Mesothelial cell of epicardium (in vitro differentiated cells): ENCODE results near the gene SLC22A15. TPM values are rescaled to one million over a fixed set of nuclear protein-coding genes. Genes with fewer than 3 reads are reported as not detected.

ENCODE experiments used
- DNase-seq, 2 experiments: peaks; one replicate each; pipeline ENCODE4 v3.0.0; 2021; ENCODE audit warnings: low spot score in 2 of 2; ENCODE audit not compliant: unreplicated experiment in 2 of 2
- H3K27ac Mint-ChIP-seq: 2 replicates; pipeline ENCODE4 v1.8.0; 2021; ENCODE audit warnings: mixed read lengths
- H3K27me3 Mint-ChIP-seq: 2 replicates; pipeline ENCODE4 v1.8.0; 2021; ENCODE audit warnings: low read depth, mixed read lengths
- H3K36me3 Mint-ChIP-seq: 2 replicates; pipeline ENCODE4 v1.8.0; 2021; ENCODE audit warnings: mixed read lengths
- H3K4me1 Mint-ChIP-seq: 2 replicates; pipeline ENCODE4 v1.8.0; 2021; ENCODE audit warnings: mixed read lengths
- H3K4me3 Mint-ChIP-seq: 2 replicates; pipeline ENCODE4 v1.8.0; 2021; ENCODE audit warnings: mild to moderate bottlenecking, moderate library complexity, mixed read lengths
- H3K9me3 Mint-ChIP-seq: 2 replicates; pipeline ENCODE4 v1.8.0; 2021; ENCODE audit warnings: mixed read lengths
- CTCF ChIP-seq: fragments of 200-600 bp; sonication (generic); IDR thresholded peaks from one replicate; pipeline ENCODE4 v1.5.0; 2021; ENCODE audit warnings: antibody characterized with exemption; ENCODE audit not compliant: unreplicated experiment
- total RNA-seq: library from RNA; stranded (reverse); gene quantifications from 3 replicates; pipeline ENCODE4 v1.2.1, GENCODE V29; 2021

The SLC22A15 gene
- total RNA-seq, 1 donor from 2014 or later, result 10.1 TPM

- no peak for TF ChIP-seq CTCF
- H3K4me3 Mint-ChIP-seq, result no peak overlapping the region
- no peak for DNase-seq
- no peaks in the 10 kb centered on the region for H3K27me3 Mint-ChIP-seq
- no peaks in the 10 kb centered on the region for H3K9me3 Mint-ChIP-seq
- no peaks in the 10 kb centered on the region for H3K4me1 Mint-ChIP-seq
- peaks cover 8% of the 10 kb centered on the region for H3K36me3 Mint-ChIP-seq
- H3K27ac Mint-ChIP-seq, result no peak overlapping the region
Observed at GRCh38 chr1:116075575-116075974, 99.3 kb downstream of the SLC22A15 start.

DNA sequence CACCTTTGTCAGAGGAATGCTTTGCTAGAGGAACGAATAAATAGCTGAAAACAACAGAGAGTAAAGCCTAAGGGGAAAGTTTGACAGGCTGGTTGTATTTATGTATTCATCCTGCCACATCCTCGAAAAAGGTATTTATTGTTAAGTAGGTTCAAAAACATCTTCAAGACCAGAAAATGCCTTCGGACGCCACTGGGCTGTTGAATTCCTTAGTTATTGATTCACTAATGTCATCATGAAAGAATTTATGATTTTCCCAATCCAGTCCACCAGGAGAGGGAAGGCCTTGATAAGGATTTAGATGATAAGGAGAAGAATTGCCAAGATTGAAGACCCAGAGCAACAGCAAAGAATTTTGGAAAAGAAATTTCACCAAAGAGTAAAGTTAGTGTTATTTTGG, 99.7 kb downstream of the SLC22A15 start:
- no peak for TF ChIP-seq CTCF
- no peak overlapping the region for H3K27ac Mint-ChIP-seq
- H3K27me3 Mint-ChIP-seq, result no peaks in the 10 kb centered on the region
- H3K4me3 Mint-ChIP-seq, result no peak overlapping the region
- no peaks in the 10 kb centered on the region for H3K4me1 Mint-ChIP-seq
- peaks cover 8% of the 10 kb centered on the region for H3K36me3 Mint-ChIP-seq
- H3K9me3 Mint-ChIP-seq, result no peaks in the 10 kb centered on the region
- DNase-seq, result no peak

DNA sequence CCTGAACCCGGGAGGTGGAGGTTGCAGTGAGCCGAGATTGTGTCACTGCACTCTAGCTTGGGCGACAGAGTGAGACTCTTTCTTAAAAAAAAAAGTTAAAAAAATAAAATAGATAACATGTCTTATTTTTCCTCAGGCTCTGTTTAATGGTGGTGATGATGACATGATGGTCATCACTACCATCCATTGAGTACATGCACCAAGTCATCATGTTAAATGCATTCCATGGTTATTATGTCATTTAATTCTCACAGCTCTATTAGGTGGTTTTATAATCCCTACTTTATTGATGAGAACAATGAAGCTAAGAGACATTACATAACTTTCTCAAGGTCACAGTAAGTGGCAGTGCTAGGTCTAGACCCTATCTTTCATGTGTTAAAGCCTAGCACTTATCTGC, 100.5 kb downstream of the SLC22A15 start:
- Mint-ChIP-seq H3K4me1 (no peaks in the 10 kb centered on the region), H3K36me3 (peaks cover 7% of the 10 kb centered on the region), H3K9me3 (no peaks in the 10 kb centered on the region), H3K27ac (no peak overlapping the region), H3K27me3 (no peaks in the 10 kb centered on the region), H3K4me3 (no peak overlapping the region)
- no peak for TF ChIP-seq CTCF
- DNase-seq, result no peak

DNA sequence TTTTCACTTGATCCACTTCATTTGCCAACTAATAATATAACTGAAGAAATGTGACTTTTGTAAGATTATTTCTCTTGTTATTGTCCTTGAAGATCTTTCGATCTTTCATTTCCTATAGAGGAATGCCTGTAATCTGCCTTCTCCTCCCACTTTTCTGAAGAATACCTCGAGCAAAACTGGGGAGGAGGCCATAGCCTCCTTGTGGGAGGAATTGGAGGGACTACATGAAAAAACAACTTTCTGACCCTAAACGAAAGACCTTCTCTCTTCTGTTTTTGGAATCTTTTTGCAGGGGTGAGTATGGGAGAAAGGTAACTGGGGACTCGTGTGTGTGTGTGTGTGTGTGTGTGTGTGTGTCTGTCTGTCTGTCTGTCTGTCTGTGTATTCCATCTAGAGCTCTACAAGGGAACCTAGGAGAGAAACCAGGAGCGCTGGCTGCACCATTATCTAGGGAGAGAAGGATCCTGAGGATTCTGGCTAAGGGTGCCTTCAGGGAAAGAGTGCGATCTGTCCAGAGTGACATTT, 102.4 kb downstream of the SLC22A15 start:
- peaks cover 3% of the 10 kb centered on the region for H3K9me3 Mint-ChIP-seq
- no peak for DNase-seq
- TF ChIP-seq CTCF, result no peak
- no peaks in the 10 kb centered on the region for H3K4me1 Mint-ChIP-seq
- H3K27me3 Mint-ChIP-seq, result no peaks in the 10 kb centered on the region
- H3K4me3 Mint-ChIP-seq, result no peak overlapping the region
- H3K27ac Mint-ChIP-seq, result no peak overlapping the region
- peaks cover 6% of the 10 kb centered on the region for H3K36me3 Mint-ChIP-seq

GRCh38 chr1:116087628-116088027, 111.3 kb downstream of the SLC22A15 start:
- Mint-ChIP-seq H3K4me1 (peaks cover 2% of the 10 kb centered on the region), H3K27ac (no peak overlapping the region), H3K4me3 (no peak overlapping the region), H3K9me3 (peaks cover 61% of the 10 kb centered on the region), H3K36me3 (peaks cover 21% of the 10 kb centered on the region), H3K27me3 (no peaks in the 10 kb centered on the region)
- DNase-seq, result no peak
- no peak for TF ChIP-seq CTCF

GRCh38 chr1:116089870-116090269, 113.6 kb downstream of the SLC22A15 start:
- H3K4me1 Mint-ChIP-seq, result peaks cover 9% of the 10 kb centered on the region
- no peak overlapping the region for H3K27ac Mint-ChIP-seq
- H3K27me3 Mint-ChIP-seq, result no peaks in the 10 kb centered on the region
- no peak for TF ChIP-seq CTCF
- no peak for DNase-seq
- H3K9me3 Mint-ChIP-seq, result peaks cover 70% of the 10 kb centered on the region
- H3K36me3 Mint-ChIP-seq, result peaks cover 24% of the 10 kb centered on the region
- no peak overlapping the region for H3K4me3 Mint-ChIP-seq
